NCI-H510A (cell line): Measurements from ENCODE around the gene GTF2I.
A peak's percentile ranks its signal among the peaks of the same experiment; 100 is the strongest.
"Not testable (repeated sequence)": the region's sequence is repeated elsewhere in the genome, so short reads cannot be mapped to it uniquely, and the experiment has no call there.

Source experiments
- DNase-seq: peaks from one replicate; lab custom pipeline; 2025; lab: John Stamatoyannopoulos, UW

Gene GTF2I

DNA sequence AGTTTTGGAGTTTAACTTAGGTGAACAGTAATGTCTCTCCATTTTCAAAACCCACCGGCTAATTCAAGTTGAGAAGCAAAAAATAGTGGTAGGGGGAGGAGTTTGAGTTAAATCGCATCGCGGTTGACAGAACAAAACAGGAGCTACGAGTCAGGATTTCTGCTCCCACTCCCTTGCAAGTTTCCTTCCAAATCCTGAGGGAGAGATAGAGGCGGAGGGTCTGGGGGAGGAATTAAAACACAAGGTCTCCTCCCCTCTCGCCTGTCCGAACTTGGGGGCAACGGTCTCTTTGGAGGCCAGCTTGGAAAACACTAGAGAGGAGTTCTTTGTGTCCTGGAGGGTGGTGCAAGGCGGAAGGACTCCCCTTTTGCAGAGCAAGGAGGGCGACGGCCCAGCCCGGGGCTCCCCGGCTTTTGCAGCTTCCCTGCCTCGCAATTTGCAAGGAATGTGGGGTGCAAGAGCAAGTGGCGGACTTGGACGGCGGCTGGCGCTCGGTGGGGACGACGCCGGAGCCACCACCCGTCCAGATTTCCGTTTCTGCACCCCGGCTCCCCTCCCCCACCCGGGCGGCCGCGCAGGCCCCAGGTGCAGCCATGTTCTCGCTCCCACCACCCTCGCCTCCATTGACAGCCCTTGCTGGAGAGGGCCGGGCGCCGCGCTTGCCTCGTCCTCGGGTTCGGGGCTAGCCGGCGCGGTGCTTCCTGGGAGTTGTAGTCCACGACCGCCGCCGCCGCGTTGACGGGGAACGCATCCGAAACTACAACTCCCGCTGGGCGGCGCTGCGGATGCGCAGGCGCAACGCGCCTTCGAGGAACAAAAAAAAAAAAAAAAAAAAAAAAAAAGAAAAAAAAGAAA lies 454 bp upstream of the GTF2I start:
- peak; percentile 96 for DNase-seq

DNA sequence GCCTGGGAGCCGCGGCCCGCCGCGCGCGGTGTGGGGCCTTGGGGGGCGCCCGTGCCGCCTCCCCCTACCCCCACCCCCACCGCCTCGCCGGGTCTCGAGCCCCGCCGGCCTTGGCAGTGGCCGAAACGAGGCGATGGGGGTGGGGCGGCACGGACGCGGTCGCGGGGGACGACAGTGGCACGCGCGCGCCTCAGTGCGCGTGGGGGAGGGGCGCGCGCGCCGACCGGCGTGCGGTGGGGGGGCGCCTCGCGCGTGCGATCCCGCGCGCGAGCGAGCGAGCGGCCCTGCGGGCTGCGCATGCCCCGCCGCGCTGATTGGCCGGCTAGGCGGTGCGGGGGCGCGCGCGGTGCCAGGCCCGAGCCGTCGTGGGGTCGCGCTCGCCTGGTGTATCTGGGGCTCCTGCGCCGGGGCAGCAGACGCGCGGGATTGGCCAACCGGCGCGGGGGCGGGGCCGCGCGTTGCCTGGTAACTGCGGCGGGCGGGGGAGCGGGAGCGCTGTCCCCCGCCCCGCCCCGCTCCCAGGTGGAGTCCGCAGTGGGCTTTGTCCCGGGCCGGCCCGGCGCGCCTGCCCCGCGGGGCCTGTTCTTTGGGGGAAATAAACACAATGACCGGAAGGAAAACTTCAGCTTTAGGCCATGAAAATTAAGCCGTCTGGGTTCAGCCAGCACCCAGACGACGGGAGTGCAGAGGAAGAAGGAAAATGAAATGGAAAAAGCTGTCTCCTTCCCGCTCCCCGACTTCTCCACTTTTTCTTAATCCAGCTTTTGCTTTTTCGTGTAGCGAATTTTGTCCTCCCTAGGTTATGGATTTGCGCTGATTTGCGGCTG lies 873 bp downstream of the GTF2I start:
- DNase-seq: peak; percentile 98

DNA sequence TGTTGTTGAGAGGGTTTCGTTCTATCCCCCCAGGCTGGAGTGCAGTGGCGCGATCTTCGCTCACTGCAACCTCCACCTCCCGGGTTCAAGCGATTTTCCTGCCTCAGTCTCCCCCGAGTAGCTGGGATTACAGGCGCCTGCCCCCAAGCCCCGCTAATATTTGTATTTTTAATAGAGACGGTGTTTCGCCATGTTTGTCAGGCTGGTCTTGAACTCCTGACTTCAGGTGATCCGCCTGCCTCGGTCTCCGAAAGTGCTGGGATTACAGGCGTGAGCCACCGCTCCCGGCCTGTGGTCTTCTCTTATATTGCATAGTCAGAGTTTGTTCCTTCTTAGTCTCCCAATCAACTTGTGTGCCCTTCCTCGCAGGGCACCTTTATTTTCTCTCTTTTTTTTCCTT lies 2.7 kb downstream of the GTF2I start:
- DNase-seq: not testable (repeated sequence)

DNA sequence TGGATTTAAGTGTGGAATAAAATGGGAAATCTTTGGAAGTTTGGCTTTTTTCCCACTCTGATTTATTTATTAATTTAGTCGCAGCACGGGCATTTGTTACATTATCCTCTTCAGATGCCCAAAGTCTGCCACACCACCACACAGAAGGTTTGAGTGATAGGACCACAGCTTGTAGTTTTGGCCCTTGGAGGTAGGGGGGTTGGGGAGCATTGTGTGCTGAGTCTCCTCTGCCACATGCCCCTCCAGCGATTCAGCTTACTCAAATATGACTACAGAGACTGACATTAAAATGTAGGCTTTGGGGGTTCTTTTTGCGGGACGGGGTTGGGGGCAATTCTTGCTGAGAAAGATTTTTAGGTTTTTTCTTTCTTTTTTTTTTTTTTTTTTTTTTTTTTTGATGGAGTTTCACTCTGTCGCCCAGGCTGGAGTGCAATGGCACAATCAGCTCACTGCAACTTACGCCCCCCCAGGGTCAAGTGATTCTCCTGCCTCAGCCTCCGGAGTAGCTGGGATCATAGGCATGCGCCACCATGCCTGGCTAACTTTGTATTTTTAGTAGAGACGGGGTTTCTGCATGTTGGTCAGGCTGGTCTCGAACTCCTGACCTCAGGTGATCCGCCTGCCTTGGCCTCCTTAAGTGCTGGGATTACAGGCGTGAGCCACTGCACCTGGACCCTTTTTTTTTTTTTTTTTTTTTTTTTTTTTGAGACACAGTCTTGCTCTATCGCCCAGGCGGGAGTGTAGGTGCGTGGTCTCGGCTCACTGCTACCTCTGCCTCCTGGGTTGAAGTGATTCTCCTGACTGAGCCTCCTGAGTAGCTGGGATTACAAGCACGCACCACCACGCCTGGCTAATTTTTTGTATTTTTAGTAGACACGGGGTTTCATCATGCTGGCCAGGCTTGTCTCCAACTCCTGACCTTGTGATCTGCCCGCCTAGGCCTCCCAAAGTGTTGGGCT lies 4.6 kb downstream of the GTF2I start:
- DNase-seq: not testable (repeated sequence)

DNA sequence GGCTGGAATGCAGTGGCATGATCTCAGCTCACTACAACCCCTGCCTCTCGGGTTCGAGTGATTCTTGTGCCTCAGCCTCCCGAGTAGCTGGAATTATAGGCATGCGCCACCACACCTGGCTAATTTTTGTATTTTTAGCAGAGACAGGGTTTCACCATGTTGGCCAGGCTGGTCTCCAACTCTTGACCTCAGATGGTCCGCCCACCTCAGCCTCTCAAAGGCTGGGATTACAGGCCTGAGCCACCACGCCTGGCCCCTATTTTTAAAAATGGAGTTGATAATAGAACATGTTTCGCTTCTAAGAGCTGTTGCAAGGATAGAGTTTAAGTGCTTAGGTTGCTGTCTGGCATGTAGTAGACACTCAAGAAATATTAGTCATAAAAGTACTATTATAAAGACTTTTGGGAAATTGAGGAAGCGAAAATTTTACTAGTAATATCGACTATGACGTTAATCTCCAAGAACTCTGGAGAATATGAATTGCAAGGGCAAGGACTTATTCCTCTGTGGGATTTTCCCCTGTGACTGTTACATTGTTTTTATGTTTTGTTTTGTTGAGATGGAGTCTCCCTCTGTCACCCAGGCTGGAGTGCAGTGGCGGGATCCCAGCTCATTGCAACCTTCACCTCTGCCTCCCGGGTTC lies 7.9 kb downstream of the GTF2I start:
- no peak for DNase-seq

DNA sequence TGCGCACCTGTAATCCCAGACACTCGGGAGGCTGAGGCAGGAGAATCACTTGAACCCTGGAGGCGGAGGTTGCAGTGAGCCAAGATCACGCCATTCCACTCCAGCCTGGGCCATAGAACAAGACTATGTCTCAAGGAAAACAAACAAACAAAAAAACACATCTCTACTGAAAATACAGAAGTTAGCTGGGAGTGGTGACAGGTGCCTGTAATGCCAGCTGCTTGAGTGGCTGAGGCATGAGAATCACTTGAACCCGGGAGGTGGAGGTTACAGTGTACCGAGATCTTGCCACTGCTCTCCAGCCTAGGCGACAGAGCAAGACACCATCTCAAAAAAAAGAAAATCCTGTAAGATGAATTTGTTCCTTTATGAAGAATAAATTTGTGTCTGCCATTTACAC lies 9.5 kb downstream of the GTF2I start:
- not testable (repeated sequence) for DNase-seq

DNA sequence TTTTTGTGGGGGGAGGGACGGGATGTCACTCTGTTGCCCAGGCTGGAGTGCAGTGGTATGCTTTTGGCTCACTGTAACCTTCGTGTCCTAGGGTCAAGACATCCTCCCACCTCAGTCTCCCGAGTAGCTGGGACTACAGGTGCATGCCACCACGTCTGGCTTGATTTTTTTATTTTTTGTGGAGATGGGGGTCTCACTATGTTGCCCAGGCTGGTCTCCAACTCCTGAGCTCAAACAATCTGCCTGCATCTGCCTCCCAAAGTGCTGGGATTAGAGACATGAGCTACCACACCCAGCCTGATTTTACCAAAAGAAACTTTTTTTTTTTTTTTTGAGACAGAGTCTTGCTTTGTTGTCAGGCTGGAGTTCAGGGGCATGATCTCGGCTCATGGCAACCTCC lies 10.0 kb downstream of the GTF2I start:
- not testable (repeated sequence) for DNase-seq

DNA sequence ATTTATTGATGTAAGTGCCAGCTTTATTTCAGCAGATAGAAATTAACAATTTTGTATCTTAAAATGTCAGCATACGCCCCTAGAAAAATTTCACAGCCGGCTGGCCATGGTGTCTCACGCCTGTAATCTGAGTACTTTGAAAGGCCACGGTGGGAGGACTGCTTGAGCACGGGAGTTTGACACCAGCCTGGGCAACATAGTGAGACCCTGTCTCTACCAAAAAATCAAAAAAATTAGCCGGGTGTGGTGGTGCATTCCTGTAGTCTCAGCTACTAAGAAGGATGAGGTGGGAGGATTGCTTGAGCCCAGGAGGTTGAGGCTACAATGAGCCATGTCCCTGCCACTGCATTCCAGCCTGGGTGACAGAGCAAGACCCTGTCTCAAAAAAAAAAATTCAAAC lies 14.1 kb downstream of the GTF2I start:
- DNase-seq: no peak

DNA sequence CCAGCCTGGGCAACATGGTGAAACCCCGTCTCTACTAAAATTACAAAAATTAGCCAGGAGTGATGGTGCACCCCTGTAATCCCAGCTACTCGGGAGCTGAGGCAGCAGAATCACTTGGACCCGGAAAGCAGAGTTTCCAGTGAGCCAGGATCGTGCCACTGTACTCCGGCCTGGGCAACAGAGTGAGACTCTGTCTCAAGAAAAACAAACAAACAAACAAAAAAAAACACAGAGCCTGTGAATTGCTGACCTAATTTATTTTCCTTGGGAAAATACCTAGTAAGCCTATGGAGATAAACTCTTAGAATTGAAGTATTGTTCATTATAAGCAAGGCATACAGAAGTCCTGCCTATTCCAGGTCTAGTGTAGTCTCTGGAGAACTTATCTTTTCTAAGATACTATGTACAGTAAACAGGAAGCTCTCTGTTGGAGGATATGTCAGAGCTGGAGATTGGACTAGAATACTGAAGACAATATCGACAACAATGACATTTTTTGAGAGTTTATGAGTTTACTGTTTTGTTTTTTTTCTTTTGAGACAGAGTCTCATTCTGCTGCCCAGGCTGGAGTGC lies 14.9 kb downstream of the GTF2I start:
- DNase-seq: no peak

DNA sequence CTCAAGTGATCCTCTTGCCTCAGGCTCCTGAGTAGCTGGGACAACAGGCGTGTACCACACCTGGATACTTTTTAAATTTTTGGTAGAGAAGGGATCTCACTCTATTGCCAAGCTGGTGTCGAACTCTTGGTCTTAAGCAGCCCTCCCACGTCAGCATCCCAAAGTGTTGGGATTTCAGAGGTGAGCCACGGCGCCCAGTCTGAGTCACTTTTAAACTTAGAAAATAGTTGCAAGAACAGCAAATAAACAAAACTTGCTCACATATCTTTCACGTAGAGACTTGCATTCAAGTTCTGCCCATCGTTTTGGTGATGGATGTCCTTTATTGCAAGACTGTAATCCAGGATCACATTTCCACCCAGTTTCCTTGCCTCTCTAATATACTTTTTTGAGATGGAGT lies 16.6 kb downstream of the GTF2I start:
- no peak for DNase-seq

DNA sequence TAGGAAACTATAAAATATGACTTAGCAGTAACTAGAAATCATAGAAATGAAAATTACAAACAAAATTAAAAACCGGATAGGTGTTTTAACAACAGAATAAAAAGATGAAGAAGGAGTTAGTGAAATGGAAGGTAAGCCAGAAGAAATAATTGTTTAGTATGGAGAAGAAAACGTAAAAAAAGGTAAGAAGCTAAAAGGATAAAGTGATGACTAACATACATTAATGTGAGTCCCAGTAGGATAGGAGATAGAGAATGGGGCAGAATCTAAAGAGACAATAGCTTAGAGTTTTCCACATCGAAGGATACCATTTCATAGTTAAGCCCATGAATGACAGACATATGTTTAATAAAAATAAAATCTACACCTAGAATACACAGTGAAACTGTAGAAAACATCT lies 25.3 kb downstream of the GTF2I start:
- DNase-seq: no peak

DNA sequence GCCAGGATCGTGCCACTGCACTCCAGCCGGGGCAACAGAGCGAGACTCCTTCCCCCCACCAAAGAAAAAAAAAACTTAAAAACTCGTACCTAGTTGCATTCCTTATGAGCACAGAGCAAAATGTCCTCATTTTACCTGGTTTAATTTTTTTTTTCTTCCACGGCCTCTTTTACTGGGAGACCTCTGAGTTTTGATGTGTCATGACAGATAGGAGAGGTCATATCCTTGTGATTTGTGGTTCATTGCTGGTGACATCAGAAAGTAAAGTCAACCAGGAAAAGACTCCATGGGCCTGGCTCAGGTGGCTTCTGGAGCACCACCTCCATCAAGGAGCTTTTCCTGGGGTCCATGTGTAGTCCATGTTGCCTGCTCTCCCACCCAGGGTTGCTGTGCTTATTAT lies 26.3 kb downstream of the GTF2I start:
- no peak for DNase-seq

DNA sequence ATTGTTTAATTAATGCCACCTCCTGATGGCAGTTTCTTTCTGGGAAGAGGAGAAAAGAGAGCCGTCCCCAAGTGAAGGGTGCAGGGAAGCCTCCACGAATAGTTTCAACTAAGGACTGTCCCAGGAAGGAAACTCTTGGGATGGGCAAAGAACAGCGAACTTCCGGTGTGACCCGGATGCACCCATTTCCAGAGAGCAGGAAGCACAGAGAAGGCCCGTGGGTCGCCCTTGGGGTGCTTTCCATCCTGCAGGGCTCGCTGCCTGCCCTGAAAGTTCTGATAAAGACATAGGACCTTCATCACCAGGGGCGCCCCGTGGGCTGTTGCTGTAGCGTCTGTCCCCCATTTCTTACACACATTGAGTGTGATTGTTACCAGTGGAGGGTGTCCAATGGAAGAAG lies 27.0 kb downstream of the GTF2I start:
- no peak for DNase-seq

DNA sequence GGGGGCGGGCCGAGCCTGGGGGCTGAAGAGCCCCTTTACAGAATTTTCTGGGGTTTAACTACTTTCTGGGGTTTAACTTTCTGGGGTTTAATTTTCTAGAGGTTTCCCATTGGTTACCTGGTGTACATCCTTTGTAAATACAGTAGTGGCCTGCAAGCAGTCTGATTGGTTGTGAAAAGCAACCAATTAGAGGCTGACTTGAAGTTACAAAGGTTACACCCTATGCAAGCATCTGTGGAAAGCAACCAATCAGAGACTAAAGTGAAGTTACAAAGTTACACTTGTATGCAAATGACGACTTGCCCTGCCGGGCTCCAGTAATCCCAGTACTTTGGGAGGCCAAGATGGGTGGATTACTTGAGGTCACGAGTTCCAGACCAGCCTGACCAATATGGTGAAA lies 27.4 kb downstream of the GTF2I start:
- DNase-seq: no peak

DNA sequence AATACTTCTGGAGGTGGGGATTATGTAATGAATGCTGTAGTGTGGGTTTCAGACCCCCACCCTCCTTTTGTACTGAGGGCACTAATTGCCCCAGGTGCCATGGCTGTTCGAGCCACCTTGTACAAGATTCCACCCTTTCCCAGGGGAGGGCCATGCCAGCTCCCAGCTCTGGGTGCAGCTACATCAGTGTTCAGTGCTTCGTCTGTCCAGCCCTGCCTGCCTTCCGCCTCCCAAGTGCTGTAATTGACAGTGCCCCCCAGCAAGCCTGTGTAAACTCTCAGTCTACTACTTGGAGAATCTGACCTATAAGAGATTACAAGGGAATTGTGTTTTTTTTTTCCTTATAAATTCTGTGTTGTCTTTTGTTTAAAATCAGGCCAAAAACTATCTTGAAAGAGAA lies 33.0 kb downstream of the GTF2I start:
- DNase-seq: no peak

DNA sequence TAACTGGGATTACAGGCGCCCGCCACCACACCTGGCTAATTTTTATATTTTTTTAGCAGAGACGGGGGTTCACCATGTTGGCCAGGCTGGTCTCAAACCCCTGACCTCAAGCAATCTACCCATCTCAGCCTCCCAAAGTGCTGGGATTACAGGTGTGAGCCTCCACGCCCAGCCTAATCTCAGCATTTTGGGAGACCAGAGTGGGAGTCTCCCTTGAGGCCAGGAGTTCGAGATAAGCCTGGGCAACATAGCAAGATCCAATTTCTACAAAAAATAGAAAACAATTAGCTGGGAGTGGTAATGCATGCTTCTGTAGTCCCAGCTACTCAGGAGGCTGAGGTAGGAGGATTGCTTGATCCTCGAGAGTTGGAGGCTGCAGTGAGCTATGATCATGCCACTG lies 46.9 kb downstream of the GTF2I start:
- DNase-seq: not testable (repeated sequence)

DNA sequence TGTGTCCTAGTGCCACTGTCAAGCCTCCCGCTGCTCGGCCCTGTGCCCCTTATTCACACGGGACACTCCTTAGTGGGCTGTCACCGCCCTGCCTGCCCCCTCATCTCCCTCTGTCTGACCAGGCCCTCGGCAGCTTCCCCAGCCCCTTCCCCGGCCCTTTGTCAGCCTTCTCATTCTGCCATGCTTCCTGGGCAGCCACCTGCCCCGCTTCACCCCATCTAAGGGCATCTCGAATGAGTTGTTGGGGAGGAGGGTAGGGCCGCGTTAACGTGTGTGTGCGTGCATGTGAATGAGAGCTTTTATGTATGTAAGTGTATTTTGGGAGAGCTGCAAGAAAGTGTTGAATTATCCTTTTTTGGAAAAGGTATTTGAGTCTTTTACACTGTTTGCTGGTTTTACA lies 49.7 kb downstream of the GTF2I start:
- DNase-seq: no peak

DNA sequence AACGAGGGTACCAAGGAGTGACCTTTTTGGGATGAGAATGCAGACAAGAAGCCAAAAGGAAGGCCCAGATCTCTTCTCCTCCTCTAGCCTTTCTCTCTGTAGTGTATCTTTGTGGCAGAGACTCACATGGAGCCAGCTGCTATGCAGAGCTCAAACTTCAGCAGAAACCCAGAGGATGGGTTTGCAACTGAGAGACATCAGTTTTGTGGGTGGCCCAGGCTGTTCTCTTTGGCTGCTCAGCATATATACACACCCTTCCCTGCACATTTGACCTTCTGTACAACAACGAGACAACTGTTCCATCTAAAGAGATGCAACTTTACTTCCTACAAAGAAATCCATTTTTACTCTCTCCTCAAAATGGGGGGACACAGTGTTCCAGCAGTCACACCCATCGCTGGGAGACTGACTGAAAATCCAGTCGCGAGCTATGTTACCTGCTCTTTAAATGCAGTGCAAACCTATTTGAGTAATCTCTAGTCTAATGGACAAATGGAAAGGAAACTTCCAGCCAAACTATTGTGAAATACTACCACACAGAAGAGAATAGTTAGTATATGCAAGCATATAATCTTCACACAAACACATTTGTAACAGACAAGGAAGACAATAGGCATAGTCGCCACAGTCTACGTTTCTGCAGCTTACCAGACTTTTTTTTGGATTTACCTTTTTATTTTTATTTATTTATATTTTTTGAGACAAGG lies 51.2 kb downstream of the GTF2I start:
- DNase-seq: no peak

DNA sequence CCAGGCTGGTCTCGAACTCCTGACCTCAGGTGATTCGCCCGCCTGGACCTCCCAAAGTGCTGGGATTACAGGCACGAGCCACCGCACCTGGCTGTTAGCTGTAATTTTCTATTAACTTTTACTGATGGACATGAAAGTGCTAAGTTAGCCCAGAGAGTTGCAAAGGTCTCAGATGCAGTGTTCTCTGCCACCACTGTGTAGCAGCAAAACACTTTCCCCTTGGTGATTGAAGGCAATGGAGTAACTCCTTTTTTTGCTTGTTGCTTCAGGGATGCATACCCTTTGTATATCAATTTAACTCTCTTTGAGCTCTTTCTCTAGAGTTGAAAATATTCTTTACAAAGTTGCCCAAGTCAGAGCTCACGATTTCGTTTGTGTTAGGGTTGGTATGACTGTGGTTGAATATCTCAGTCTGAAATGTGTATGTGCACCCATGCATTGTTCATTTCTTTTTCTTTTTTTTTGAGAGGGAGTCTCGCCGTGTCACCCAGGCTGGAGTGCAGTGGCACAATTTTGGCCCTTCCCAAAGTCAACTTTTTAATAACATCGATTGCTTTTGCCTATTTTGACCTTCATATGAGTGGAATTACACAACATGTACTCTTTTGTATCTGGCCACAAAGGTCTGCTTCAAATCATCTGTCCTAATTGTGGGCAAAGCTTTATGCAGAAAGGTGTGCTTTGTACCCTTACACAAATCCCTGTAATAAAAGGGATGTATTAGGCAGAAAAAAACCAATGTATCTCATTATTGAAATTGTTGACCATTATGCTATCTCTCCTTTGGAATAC lies 52.6 kb downstream of the GTF2I start:
- DNase-seq: no peak

DNA sequence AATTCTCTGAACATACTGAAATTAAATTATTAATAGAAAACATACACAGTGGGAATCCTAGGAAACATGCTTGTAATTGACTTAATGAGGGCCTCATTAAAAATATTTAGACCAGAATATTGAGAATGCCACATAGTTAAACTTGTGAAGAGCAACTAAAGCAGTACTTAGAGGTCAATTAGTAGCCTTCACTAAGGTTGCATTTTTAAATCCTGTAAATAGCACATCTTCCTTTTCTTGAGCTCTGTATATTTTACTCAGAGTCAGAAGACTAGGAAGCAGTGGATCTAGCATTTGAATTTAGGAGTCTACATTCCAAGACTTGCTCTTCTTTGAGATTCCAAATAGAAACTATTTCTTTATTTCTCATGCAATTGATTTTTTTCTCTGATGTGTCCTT lies 56.0 kb downstream of the GTF2I start:
- no peak for DNase-seq
